ENCODE measurements around the gene MRPL46. TPM values are rescaled to one million over a fixed set of nuclear protein-coding genes. Genes with fewer than 3 reads are reported as not detected.

MRPL46 gene
- total RNA-seq, 1 experiment from 2014 or later, result 32.7 TPM

GRCh38 chr15:88509321-88509720, 42.1 kb upstream of the MRPL46 start:
- Histone ChIP-seq H2AFZ (no peak overlapping the region), H3K36me3 (ENCODE audit: low read depth) (no peaks in the 10 kb centered on the region), H3K27ac (no peak overlapping the region), H3K4me2 (no peak overlapping the region), H3K9me2 (ENCODE audit: insufficient read depth) (no peaks in the 10 kb centered on the region), H3K27me3 (ENCODE audit: insufficient read depth, low read depth) (no peaks in the 10 kb centered on the region), H3K4me1 (replicated peaks; ENCODE audit: insufficient read depth) (no peaks in the 10 kb centered on the region), H3K4me3 (no peak overlapping the region), H3K79me2 (ENCODE audit: low read depth) (no peaks in the 10 kb centered on the region), H4K20me1 (ENCODE audit: insufficient read depth) (no peaks in the 10 kb centered on the region), H3F3A (ENCODE audit: insufficient read depth, low read depth) (no peaks in the 10 kb centered on the region), H3K9me3 (ENCODE audit: insufficient read depth, low read depth) (no peaks in the 10 kb centered on the region)
- no TSS peak for BruUV-seq (replicated peaks)
- POLR2A ChIA-PET (ENCODE audit: unreplicated experiment), result no interaction called here
- TF ChIP-seq, protein P1, sequence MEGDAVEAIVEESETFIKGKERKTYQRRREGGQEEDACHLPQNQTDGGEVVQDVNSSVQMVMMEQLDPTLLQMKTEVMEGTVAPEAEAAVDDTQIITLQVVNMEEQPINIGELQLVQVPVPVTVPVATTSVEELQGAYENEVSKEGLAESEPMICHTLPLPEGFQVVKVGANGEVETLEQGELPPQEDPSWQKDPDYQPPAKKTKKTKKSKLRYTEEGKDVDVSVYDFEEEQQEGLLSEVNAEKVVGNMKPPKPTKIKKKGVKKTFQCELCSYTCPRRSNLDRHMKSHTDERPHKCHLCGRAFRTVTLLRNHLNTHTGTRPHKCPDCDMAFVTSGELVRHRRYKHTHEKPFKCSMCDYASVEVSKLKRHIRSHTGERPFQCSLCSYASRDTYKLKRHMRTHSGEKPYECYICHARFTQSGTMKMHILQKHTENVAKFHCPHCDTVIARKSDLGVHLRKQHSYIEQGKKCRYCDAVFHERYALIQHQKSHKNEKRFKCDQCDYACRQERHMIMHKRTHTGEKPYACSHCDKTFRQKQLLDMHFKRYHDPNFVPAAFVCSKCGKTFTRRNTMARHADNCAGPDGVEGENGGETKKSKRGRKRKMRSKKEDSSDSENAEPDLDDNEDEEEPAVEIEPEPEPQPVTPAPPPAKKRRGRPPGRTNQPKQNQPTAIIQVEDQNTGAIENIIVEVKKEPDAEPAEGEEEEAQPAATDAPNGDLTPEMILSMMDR (conservative IDR thresholded peaks at IDR 0.05), result no peak
- no peak for DNase-seq
- CTCF ChIA-PET, result no interaction called here
- intact Hi-C loops (cut with micrococcal nuclease; ENCODE audit: unreplicated experiment), result no loop called here

- CTCF ChIA-PET, result no interaction called here
These were observed 39.4 kb upstream of the MRPL46 start for GRCh38 chr15:88506628-88507027.

GRCh38 chr15:88505721-88506120, 38.5 kb upstream of the MRPL46 start:
- no peaks in the 10 kb centered on the region for H3F3A ChIP-seq (ENCODE audit: insufficient read depth, low read depth)
- no peak overlapping the region for H3K4me3 ChIP-seq
- H3K9me2 ChIP-seq (ENCODE audit: insufficient read depth), result no peaks in the 10 kb centered on the region
- H3K79me2 ChIP-seq (ENCODE audit: low read depth), result no peaks in the 10 kb centered on the region
- no peak overlapping the region for H3K27ac ChIP-seq
- intact Hi-C loops (cut with micrococcal nuclease; ENCODE audit: unreplicated experiment), result no loop called here
- BruUV-seq (replicated peaks), result no TSS peak
- ChIA-PET POLR2A (ENCODE audit: unreplicated experiment) (no interaction called here), CTCF (no interaction called here)
- H3K27me3 ChIP-seq (ENCODE audit: insufficient read depth, low read depth), result no peaks in the 10 kb centered on the region
- TF ChIP-seq, protein P1 (conservative IDR thresholded peaks at IDR 0.05), result no peak
- no peak for TF ChIP-seq EZH2 (IDR thresholded peaks at IDR 0.05; ENCODE audit: low read depth)
- H3K4me1 ChIP-seq (replicated peaks; ENCODE audit: insufficient read depth), result no peaks in the 10 kb centered on the region
- H3K4me2 ChIP-seq, result no peak overlapping the region
- no peaks in the 10 kb centered on the region for H3K36me3 ChIP-seq (ENCODE audit: low read depth)
- DNase-seq, result no peak
- no peak overlapping the region for H2AFZ ChIP-seq
- no peaks in the 10 kb centered on the region for H4K20me1 ChIP-seq (ENCODE audit: insufficient read depth)
- no peaks in the 10 kb centered on the region for H3K9me3 ChIP-seq (ENCODE audit: insufficient read depth, low read depth)

More at GRCh38 chr15:88506628-88507027, 39.4 kb upstream of the MRPL46 start:
- Histone ChIP-seq H3K36me3 (ENCODE audit: low read depth) (no peaks in the 10 kb centered on the region), H3K4me2 (no peak overlapping the region), H2AFZ (no peak overlapping the region), H3K4me1 (replicated peaks; ENCODE audit: insufficient read depth) (no peaks in the 10 kb centered on the region), H3K27ac (no peak overlapping the region), H4K20me1 (ENCODE audit: insufficient read depth) (no peaks in the 10 kb centered on the region), H3K79me2 (ENCODE audit: low read depth) (no peaks in the 10 kb centered on the region), H3K27me3 (ENCODE audit: insufficient read depth, low read depth) (no peaks in the 10 kb centered on the region), H3K4me3 (no peak overlapping the region), H3K9me2 (ENCODE audit: insufficient read depth) (no peaks in the 10 kb centered on the region), H3F3A (ENCODE audit: insufficient read depth, low read depth) (no peaks in the 10 kb centered on the region), H3K9me3 (ENCODE audit: insufficient read depth, low read depth) (no peaks in the 10 kb centered on the region)
- no peak for DNase-seq
- no TSS peak for BruUV-seq (replicated peaks)
- POLR2A ChIA-PET (ENCODE audit: unreplicated experiment), result interaction anchor here (0.6 kb wide), 1 partner anchor 41 kb away, joined by 9 read pairs; no protein-coding TSS in a partner anchor
- intact Hi-C loops (cut with micrococcal nuclease; ENCODE audit: unreplicated experiment), result no loop called here
- TF ChIP-seq EZH2 (IDR thresholded peaks at IDR 0.05; ENCODE audit: low read depth), result no peak
- TF ChIP-seq, protein P1 (conservative IDR thresholded peaks at IDR 0.05), result no peak

Measured in PC-9 (cell line).